ENCODE measurements around the gene ZC2HC1B. TPM values are rescaled to one million over a fixed set of nuclear protein-coding genes. Genes with fewer than 3 reads are reported as not detected.

The ZC2HC1B gene
- total and polyA plus RNA-seq, 10 of the 15 experiments (the other 5 are each of a cell fraction or from before 2014, with no cell fraction given): 0.09 to 0.36 (median 0.31) TPM; not detected in 5

DNA sequence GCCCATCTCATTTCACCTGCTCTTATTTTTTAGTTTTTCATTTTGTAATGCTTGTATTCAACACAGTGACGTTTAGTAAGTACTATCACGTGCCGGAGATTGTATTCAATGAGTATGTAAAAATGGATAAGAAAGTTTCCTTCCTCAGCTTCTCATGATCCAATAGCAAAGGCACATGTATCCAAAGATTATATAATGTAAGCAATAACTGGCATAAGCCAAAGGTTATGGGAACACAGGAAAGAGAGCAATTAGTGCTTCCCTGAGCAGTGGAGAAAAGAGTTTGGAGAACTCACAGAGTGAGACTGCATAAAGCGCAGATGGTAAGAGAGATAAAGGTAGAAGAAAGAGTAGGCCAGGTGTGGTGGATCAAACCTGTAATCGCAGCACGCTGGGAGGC lies 42.9 kb upstream of the ZC2HC1B start:
- SMC1A ChIA-PET (ENCODE audit: uncharacterized antibody, unreplicated experiment): interaction anchor here (1.0 kb wide), 1 partner anchor 119 kb away, joined by 3 read pairs; no protein-coding TSS in a partner anchor
- in situ Hi-C loops (cut with MboI) (no loop called here), intact Hi-C loops (cut with micrococcal nuclease; ENCODE audit: unreplicated experiment) (no loop called here)
- RAD21 ChIA-PET (ENCODE audit: unreplicated experiment): no interaction called here
- 75% methylated on average over 6 of the region's 6 CpGs for WGBS (ENCODE audit: insufficient coverage, insufficient replicate concordance, low lambda C conversion rate, missing lambda C conversion rate)
- Histone ChIP-seq H4K20me1 (ENCODE audit: control insufficient read depth, insufficient read depth) (no peaks in the 10 kb centered on the region), H2AFZ (ENCODE audit: control insufficient read depth, low read depth, low read length) (no peak overlapping the region), H3K27ac (ENCODE audit: control insufficient read depth, insufficient read depth) (no peak overlapping the region), H3K4me1 (ENCODE audit: control insufficient read depth, insufficient read depth, low read length) (no peaks in the 10 kb centered on the region), H3K36me3 (ENCODE audit: control insufficient read depth in 2 of 2, insufficient read depth in 2 of 2, low read length in 1 of 2) (no peaks in the 10 kb centered on the region), H3K4me2 (ENCODE audit: control insufficient read depth, insufficient read depth) (no peak overlapping the region), H3K9me3 (replicated peaks; ENCODE audit: control insufficient read depth, insufficient read depth, low read length) (no peaks in the 10 kb centered on the region), H3K4me3 (no peak overlapping the region), H3K27me3 (replicated peaks in 1 of 2; ENCODE audit: control insufficient read depth in 2 of 2, insufficient read depth in 2 of 2, low read length in 1 of 2) (no peaks in the 10 kb centered on the region), H3K9ac (ENCODE audit: control insufficient read depth, insufficient read depth, low read length) (no peak overlapping the region), H3K79me2 (ENCODE audit: control insufficient read depth, insufficient read depth, low read length) (no peaks in the 10 kb centered on the region)
- FAIRE-seq (no peak), DNase-seq (ENCODE audit: low read depth, low spot score) (no peak), ATAC-seq (no peak)
- TF ChIP-seq ZNF622 (IDR thresholded peaks at IDR 0.05) (no peak), SP1 (IDR thresholded peaks at IDR 0.05; ENCODE audit: low read depth, low read length) (no peak), SIX5 (IDR thresholded peaks at IDR 0.05; ENCODE audit: low read depth, low read length, severe bottlenecking) (no peak), ZBED1 (IDR thresholded peaks at IDR 0.05; ENCODE audit: borderline replicate concordance) (no peak), POLR2A (IDR thresholded peaks at IDR 0.05; ENCODE audit: low read depth, low read length) (no peak), JUNB (IDR thresholded peaks at IDR 0.05) (no peak), ATF7 (IDR thresholded peaks at IDR 0.05; ENCODE audit: low read depth) (no peak), NFYA (IDR thresholded peaks at IDR 0.05; ENCODE audit: borderline replicate concordance, low read depth, low read length) (no peak), PRDM15 (CRISPR knock-in tag; IDR thresholded peaks at IDR 0.05) (no peak), RBBP5 (conservative IDR thresholded peaks at IDR 0.05) (no peak), TBL1XR1 (IDR thresholded peaks at IDR 0.05; ENCODE audit: low read depth, low read length) (no peak), PBX3 (IDR thresholded peaks at IDR 0.05; ENCODE audit: insufficient replicate concordance, low read depth, low read length) (no peak), SMAD5 (IDR thresholded peaks at IDR 0.05; ENCODE audit: low read depth) (no peak)
- TF ChIP-seq, protein P1, sequence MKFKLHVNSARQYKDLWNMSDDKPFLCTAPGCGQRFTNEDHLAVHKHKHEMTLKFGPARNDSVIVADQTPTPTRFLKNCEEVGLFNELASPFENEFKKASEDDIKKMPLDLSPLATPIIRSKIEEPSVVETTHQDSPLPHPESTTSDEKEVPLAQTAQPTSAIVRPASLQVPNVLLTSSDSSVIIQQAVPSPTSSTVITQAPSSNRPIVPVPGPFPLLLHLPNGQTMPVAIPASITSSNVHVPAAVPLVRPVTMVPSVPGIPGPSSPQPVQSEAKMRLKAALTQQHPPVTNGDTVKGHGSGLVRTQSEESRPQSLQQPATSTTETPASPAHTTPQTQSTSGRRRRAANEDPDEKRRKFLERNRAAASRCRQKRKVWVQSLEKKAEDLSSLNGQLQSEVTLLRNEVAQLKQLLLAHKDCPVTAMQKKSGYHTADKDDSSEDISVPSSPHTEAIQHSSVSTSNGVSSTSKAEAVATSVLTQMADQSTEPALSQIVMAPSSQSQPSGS (IDR thresholded peaks at IDR 0.05; ENCODE audit: low read length): no peak
- TF ChIP-seq, protein P2, sequence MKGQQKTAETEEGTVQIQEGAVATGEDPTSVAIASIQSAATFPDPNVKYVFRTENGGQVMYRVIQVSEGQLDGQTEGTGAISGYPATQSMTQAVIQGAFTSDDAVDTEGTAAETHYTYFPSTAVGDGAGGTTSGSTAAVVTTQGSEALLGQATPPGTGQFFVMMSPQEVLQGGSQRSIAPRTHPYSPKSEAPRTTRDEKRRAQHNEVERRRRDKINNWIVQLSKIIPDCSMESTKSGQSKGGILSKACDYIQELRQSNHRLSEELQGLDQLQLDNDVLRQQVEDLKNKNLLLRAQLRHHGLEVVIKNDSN (IDR thresholded peaks at IDR 0.05; ENCODE audit: borderline replicate concordance, extremely low read length, insufficient read depth, low read depth, low read length): no peak
- CTCF ChIA-PET: no interaction called here
- POLR2A ChIA-PET: no interaction called here
- no TSS peak for BruUV-seq (replicated peaks)
